Thyroid gland (tissue), 4 donors: ENCODE measurements around the gene SRP68.

Experiments
- CTCF ChIP-seq, 6 experiments: fragments of 200-600 bp in 3 of 6; fragments of 450-650 bp in 3 of 6; sonication (generic) in 3 of 6; IDR thresholded peaks; one replicate each; pipeline ENCODE4 v1.5.1; 2016 to 2019; ENCODE audit warnings: antibody characterized with exemption in 6 of 6, mild to moderate bottlenecking in 2 of 6, inconsistent platforms in 1 of 6, moderate library complexity in 1 of 6
- POLR2A ChIP-seq, 2 donors: fragments of 450-650 bp; IDR thresholded peaks; one replicate each; pipeline ENCODE4 v1.6.1; 2017; ENCODE audit warnings: antibody characterized with exemption in 2 of 2, mild to moderate bottlenecking in 2 of 2, moderate library complexity in 1 of 2

GRCh38 chr17:76063875-76064546 is 8.3 kb downstream of the SRP68 start:
- no peak for TF ChIP-seq CTCF (IDR thresholded peaks at IDR 0.05)
- TF ChIP-seq POLR2A (IDR thresholded peaks at IDR 0.05), result no peak
